Measurements from ENCODE around the gene GOLGA6A.
"Not testable (repeated sequence)": the region's sequence is repeated elsewhere in the genome, so short reads cannot be mapped to it uniquely, and the experiment has no call there.

Gene GOLGA6A, protein sequence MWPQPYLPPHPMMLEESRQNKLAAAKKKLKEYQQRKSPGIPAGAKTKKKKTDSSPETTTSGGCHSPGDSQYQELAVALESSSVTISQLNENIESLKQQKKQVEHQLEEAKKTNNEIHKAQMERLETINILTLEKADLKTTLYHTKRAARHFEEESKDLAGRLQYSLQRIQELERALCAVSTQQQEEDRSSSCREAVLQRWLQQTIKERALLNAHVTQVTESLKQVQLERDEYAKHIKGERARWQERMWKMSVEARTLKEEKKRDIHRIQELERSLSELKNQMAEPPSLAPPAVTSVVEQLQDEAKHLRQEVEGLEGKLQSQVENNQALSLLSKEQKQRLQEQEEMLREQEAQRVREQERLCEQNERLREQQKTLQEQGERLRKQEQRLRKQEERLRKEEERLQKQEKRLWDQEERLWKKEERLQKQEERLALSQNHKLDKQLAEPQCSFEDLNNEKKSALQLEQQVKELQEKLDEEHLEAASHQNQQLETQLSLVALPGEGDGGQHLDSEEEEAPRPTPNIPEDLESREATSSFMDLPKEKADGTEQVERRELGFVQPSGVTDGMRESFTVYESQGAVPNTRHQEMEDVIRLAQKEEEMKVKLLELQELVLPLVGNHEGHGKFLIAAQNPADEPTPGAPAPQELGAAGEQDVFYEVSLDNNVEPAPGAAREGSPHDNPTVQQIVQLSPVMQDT

DNA sequence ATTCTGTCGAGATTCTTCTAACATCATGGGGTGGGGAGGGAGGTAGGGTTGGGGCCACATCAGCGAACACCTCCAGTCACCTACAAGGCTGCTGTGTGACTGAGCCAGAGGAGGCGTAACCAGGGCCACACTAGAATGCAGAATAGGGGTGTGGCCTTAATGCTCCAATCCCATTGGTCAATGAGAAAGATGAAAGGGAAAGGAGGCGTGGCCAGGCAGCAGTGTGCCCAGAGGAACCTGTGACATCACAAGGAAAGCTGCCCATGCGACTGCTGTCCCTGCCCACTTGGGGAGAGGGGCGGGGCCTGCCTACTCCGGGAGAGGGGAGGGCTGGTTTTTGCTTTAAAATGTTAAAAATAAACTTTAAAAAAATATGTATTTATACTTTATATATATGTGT lies at the start of gene GOLGA6A:
Gene GOLGA6A (minus strand): TSS at position 101 of the 400 bp plus-strand sequence. CDS start 41 bp downstream, at position 60.
- POLR2A ChIA-PET; CTCF ChIA-PET; DNase-seq (ENCODE audit: extremely low spot score): not testable (repeated sequence)

DNA sequence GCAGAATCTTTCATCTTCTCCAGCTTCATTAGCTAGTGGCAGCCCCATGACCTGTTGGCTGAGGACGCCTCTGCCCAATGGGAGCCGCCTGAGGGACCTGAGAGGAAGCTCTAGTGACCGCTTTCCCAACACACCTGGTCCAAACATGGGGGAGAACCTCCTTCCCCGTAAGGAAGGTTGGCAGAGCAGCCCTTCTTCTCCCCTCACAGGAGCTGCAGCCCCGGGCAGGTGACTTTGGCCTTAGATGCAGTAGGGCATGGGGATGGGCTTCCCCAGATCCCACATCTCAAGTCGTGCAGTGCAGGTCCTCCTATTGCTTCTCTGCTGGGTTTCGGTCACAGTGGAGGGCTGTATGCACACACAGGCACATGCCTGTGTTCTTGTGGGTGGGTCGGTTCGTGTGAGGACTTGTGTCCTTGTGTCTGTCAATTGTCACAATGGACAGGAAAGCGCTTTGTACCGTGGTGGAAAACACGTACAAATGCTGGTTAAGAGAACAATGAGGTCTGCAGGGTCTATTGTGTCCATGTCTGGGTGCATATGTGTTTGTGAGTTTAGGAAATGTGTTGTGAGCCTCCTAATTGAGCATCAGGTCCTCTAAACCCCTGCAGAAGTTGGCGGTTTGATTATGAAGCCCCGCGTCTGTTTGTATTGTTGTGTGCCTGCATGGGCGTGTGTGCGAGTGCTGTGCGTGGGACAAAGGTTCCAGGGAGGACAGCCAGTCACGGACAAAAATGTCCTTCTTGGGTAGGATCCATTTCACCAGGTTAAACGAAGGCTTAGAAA lies 49.5 kb upstream of the GOLGA6A start:
- TF ChIP-seq, protein P1, sequence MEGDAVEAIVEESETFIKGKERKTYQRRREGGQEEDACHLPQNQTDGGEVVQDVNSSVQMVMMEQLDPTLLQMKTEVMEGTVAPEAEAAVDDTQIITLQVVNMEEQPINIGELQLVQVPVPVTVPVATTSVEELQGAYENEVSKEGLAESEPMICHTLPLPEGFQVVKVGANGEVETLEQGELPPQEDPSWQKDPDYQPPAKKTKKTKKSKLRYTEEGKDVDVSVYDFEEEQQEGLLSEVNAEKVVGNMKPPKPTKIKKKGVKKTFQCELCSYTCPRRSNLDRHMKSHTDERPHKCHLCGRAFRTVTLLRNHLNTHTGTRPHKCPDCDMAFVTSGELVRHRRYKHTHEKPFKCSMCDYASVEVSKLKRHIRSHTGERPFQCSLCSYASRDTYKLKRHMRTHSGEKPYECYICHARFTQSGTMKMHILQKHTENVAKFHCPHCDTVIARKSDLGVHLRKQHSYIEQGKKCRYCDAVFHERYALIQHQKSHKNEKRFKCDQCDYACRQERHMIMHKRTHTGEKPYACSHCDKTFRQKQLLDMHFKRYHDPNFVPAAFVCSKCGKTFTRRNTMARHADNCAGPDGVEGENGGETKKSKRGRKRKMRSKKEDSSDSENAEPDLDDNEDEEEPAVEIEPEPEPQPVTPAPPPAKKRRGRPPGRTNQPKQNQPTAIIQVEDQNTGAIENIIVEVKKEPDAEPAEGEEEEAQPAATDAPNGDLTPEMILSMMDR (IDR thresholded peaks at IDR 0.05; ENCODE audit: control extremely low read depth, extremely low read depth, low read depth, missing control alignments), result no peak
- no peak for DNase-seq (ENCODE audit: extremely low spot score)
- POLR2A ChIA-PET, result no interaction called here
- CTCF ChIA-PET, result interaction anchor here (0.9 to 1.7 kb wide), 3 partner anchors 176 to 190 kb away, joined by 3 to 5 read pairs (median 3); no protein-coding TSS in a partner anchor

DNA sequence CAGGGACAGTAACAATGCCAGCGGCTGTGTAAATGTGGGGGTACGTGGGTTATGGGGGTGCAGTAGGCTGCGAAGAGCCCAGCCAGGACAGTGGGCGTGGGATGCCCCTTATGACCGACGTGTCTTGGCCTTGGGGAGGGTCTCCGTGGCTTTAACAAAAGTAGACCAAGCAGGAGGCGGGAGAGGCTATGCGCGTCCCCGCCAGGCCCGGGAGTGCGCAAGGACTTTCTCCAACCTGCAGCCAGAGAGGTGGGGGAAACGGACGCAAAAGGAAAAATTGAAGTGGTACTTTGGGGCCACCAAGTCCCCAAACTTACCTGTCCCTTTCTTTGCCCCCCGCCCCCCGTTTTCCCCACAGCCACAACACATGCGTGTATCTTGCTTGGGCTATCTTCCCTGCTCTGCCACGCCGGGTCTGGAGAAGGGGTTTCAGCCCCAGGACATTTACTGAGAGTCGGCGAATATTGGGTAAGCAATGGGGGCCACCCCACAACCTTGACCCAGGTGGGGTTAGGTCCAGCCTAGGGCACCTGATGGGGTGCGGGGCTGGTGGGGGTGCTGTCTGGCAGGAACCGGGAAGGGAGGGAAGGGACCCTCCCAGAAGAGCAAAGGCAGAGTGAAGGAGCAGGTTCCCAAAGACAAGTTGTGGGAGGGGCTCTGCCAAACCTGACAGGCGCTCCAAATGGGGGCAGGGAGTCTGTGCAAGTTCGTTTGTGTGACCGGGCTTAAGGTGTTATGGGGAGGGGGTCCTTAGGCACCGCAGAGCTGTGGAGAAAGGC lies 48.7 kb upstream of the GOLGA6A start:
- POLR2A ChIA-PET, result no interaction called here
- CTCF ChIA-PET, result interaction anchor here (1.1 to 1.7 kb wide), 2 partner anchors 177 to 191 kb away, joined by 3 to 5 read pairs; no protein-coding TSS in a partner anchor
- TF ChIP-seq, protein P1 (IDR thresholded peaks at IDR 0.05; ENCODE audit: control extremely low read depth, extremely low read depth, low read depth, missing control alignments), result no peak
- no peak for DNase-seq (ENCODE audit: extremely low spot score)

DNA sequence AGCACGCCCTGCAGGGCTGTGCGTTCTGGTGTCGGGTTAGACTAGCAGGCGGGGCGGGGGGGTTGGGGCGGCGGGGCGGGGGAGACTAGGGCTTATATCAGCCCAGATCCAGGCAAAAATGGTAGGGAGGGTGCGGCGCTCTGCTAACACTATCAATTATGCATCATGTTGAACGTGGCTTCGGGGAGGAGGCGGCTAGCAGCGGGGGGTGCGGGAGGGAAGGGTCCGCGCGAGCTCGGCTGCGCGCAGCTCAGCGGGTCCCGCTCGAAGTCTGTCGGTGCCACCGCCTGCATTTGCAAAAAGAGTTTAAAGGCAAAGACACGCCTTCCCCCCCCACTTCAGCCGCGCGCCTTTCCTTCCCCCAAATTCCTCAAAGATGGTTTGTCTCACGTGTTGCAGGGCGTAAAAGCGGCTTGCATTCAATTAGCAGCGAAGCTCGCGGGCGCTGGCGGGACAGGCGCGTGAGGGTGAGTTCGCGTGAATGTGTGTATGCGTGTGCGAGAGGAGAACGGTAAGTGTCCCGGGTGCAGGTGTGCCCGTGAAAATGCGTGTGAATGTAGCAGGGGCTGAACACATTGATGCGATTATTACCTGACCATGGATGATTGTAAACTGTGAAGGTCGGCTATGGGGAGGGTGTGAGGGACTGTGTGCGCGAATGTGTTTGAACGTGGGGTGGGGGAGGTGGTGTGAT lies 48.0 kb upstream of the GOLGA6A start, which contains the start of gene ISLR2:
Gene ISLR2 (plus strand): TSS at position 432 of the 694 bp plus-strand sequence. CDS start 2,169 bp downstream, outside the sequence.
- CTCF ChIA-PET, result interaction anchor here (3.4 to 5.6 kb wide), 2 partner anchors 178 to 191 kb away, joined by 43 to 78 read pairs; no protein-coding TSS in a partner anchor
- POLR2A ChIA-PET, result no interaction called here
- TF ChIP-seq, protein P1 (IDR thresholded peaks at IDR 0.05; ENCODE audit: control extremely low read depth, extremely low read depth, low read depth, missing control alignments), result no peak
- no peak for DNase-seq (ENCODE audit: extremely low spot score)

DNA sequence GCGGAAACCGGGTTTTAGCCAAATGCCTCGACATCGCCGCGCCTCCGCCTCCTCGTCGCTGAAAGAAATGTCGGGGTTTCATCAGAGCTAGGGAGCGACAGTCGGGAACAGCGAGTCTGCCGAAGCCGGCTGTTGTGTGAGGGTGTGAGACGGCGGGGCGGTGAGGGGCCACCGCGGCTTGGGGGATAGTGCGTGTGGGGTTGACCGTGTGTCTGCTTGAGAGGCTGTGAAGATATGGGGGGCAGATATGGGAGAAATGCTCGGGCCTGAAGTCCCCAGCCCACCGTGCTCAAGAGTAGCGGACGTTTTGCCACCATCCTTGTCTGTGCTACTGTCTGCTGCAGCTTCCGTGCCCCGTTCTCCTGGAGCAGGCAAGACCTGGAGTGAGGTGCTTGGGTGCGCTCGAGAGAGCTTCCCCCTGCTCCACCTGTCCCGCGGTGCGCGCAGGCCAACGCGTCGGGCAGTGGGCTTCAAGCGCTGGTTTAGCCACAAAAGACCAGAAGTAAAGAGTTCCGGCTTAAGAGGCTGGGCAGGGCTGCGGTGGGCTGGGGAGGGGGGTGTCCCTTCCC lies 47.3 kb upstream of the GOLGA6A start:
- CTCF ChIA-PET, result interaction anchor here (2.2 to 5.6 kb wide), 4 partner anchors 25 to 191 kb away, joined by 5 to 78 read pairs (median 28); no protein-coding TSS in a partner anchor
- POLR2A ChIA-PET, result no interaction called here
- TF ChIP-seq, protein P1 (IDR thresholded peaks at IDR 0.05; ENCODE audit: control extremely low read depth, extremely low read depth, low read depth, missing control alignments), result no peak
- no peak for DNase-seq (ENCODE audit: extremely low spot score)

All from GM10248 (cell line).